ENCODE measurements around the gene POMZP3.
"Not testable (repeated sequence)": the region's sequence is repeated elsewhere in the genome, so short reads cannot be mapped to it uniquely, and the experiment has no call there.

The POMZP3 gene

DNA sequence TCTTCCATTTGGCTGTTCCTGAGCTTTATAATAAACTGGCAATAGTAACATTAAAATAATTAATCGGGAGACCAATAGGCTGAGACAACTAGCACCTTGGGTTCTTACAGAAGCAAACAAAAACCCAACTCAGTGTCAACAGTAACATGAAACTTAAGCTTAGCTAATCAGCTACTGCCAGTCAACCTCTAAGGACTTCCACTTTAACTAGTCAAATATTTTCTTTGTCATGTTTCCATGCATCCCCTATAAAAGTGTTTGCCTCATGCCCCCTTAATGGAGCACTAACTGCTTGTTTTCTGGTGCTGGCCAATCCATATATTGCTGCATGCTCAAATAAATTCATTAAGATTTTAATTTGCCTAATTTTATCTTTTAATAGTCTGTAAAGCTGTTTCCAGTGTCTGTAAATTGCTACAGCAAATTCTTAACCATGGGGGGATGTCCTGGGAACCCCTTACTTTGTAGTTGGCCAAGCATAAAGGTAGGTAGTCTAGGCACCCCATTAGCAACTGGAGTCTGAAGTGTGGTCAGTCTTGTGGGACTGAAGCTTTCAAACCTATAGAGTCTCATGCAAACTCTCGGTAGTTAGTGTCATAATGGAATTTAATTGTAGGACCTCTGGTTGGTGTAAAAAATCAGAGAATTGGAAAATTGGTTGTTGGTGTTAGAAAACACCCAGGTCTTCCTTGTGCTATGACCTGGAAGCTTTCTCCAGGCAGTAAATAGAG lies 40.3 kb downstream of the POMZP3 start:
- DNase-seq, result not testable (repeated sequence)

DNA sequence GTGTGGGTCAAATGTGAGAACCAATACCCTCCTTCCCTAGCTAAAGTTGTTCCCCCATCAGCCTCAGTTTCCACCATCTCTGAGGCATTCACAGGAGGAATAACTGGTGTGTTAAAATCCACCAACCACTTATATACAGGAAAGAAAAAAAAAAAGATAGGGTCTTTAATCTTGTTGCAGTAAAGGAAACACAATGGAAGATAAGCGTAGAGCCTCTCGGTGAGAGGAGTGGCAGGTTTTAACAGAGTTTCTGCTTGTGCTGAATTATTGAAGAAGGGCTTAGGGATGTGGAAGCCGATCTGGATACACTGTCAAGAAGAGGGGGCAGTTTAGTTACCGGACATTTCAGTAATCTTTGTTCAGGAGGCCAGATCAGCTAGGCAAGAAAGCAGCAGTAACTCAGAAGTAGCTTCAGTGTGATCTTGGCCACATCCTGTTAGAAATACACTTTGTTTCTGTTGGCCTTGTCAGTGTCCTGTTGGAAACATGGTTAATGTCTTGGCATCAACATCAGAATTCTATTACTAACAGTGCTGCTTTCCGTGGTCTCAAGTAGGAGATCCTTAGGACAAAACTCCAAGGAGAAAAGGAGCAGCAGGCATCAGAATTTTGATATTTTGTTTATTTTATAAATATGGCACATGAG lies 43.3 kb downstream of the POMZP3 start:
- not testable (repeated sequence) for DNase-seq

DNA sequence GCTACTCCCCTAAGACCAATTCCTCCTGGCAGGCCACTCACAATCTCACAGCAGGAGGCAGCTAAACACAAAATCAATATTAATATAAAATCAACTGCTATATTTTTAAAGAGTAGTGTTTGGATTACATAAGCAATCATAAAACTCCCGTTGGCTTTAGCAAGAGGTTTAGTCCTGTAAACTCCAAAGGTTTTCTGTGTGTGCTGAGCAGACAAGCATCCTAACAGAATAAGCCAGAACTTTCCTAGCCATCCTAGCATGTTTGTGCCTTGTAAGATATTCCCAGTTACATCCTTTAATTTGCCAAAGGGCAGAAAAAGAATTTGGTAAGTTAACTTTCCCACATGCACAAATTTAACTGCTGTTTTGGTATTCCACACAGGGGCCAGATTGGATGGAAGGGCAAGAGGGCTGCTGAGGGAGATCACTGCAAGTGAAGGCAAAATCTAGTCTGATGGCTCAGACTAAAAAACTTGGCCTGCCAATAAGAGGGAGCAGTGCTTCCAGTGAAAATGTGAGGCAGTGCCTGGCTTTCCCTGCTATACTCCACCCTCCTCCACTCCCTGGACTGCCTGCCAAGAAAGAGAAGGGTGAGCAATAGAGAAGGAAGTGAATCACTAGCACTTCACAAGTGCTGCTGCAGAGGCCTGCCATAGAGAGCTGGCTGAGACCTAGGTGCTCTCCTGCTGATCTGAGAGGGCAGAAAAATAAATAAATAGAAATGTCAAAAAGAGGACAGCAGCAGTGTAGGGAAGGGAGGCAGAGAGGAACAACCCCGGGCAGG lies 44.0 kb downstream of the POMZP3 start:
- peak; percentile 32 to 48 for DNase-seq

DNA sequence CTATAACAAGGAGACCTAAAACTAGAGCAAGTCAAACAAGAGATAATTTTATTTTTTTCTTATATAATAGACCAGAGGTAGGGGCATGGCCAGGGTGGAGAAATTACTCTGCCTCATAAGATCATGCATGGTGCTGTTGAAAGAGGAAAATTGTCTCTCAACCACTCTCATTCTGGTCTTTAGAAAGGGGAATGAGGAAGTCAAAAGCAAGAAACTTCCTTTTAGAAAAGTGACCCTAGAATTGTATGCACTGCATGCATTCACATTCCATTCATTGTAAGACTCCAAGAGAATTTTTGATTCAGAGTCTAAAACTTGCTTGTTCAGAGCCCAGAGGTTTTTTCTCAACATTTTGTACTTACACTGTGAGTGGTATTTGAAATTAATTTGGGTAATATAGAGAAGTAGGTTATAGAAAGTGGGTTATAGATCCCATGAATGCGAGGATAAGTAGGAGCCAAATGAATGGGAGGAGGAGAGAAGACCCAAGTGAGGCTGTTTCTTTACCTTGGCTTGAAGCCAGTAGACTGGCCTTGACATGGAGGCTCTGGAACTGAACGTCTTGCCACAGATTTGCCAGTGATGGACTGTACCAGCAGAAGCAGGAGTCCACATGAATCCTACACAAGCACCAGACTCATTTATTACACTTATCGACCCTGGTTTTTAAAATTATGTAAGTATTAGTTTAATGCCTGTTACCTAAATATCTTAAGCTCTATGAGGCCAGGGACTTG lies 51.0 kb downstream of the POMZP3 start:
- DNase-seq, result not testable (repeated sequence)

DNA sequence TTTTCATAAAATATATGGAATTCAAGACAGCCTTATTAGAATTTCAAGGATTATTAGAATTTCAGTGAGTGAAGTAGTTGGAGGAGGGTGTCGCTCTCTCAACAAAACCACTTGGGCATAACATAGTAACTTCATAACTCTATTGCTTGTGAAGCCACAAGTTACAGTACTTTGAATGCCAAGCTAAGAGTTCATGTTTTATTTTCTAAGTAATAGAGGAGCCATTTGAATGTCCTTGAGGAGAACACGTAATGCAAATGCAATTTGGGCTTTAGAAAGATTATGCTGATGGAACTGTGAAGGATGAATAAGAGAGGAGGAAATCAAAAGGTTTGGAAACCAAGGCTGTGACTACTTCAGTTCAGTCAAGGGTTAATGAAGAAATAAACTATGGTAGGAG lies 51.6 kb downstream of the POMZP3 start:
- not testable (repeated sequence) for DNase-seq

DNA sequence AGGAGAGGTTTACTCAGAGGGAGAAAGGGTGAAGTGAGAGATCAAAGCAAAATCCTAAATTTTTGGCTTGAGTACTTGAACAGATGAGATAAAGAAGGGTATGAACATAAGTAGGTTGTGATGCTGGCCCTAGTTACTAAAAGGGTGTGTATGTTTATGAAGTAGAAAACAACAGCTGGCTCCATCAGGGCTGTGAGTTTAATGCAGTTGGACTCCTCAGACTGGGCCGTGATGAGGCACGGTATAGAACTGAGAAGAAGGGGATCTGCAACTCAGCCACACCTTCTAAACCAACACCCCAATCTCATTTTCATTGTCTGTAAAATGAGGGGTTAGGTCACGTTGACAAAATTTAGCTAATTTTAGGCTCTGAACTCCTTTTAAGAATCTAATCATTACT lies 54.8 kb downstream of the POMZP3 start:
- not testable (repeated sequence) for DNase-seq

DNA sequence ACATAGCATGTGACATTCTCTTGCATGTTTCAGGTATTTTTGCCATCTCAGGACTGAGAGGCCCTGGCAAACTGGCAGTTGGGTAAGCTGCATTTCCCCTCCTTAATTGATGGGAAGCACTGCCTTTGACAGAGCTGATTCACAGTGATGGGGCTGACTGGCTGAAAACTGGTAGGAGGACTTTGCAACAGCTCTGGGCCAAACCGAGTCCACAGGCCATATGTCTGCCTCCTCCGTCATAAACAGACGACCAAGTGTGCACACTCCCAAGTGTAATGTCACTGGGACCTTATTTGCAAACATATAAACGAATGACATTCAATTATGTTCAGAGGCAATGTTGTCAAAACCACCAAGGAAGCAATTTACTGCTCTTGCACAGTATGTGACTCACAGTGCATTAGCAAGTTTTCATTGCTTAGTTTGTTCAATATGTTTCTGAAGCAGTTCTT lies 56.7 kb downstream of the POMZP3 start:
- peak in 1 of 2 donors; percentile 59 for DNase-seq

DNA sequence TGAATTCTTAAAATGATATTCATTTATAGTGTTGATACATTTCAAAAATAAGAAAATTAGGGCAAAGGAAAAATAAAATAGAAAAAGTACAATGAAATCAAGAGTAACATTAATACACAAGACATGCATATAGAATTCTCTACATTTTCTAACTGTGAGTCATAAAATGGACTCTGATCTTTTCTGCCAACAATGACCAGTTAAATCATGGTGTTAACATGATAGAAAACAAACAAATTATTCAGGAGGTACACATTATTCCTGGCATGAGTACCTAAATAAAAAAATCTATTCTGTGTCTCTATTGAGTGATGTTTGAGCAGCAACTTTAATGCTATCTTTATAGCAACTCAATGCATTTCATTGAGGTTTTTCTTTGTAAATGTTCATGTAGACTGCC lies 58.3 kb downstream of the POMZP3 start:
- not testable (repeated sequence) for DNase-seq

DNA sequence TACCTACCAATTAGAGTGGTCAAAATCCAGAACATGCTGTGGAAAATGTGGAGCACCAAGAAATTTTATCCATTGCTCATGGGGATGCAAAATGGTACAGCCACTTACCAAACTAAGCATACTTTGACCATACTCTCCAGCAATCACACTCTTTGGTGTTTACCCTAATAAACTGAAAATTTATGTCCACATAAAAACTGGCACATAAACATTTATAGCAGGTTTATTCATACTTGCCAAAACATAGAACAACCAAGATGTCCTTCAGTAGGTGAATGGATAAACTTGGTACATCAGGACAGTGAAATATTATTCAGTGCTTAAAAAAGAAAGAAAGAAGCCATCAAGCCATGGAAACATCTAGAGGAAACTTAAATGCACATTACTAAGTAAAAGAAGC lies 59.3 kb downstream of the POMZP3 start:
- DNase-seq, result not testable (repeated sequence)

DNA sequence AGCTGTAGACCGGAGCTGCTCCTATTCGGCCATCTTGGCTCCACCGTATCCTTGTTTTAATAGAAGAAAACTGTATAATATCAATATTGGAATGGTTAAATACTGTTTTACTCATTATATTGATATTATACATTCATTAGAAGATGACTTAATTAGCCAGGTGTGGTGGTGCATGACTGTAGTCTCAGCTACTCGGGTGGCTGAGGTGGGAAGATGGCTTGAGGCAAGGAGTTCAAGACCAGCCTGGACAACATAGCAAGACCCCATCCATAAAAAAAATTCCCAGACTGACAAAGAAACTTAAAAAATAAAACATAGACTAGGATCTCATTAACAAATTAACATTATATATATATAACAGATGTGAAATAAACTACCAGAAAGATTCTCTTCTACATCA lies 59.8 kb downstream of the POMZP3 start:
- DNase-seq, result not testable (repeated sequence)

DNA sequence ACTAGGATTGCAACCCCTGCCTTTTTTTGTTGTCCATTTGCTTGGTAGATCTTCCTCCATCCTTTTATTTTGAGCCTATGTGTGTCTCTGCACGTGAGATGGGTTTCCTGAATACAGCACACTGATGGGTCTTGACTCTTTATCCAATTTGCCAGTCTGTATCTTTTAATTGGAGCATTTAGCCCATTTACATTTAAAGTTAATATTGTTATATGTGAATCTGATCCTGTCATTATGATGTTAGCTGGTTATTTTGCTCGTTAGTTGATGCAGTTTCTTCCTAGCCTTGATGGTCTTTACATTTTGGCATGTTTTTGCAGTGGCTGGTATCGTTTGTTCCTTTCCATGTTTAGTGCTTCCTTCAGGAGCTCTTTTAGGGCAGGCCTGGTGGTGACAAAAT lies 62.1 kb downstream of the POMZP3 start:
- DNase-seq, result not testable (repeated sequence)

DNA sequence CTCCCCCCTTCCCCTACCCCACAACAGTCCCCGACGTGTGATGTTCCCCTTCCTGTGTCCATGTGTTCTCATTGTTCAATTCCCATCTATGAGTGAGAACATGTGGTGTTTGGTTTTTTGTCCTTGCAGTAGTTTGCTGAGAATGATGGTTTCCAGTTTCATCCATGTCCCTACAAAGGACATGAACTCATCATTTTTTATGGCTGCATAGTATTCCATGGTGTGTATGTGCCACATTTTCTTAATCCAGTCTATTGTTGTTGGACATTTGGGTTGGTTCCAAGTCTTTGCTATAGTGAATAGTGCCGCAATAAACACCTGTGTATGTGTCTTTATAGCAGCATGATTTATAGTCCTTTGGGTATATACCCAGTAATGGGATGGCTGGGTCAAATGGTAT lies 65.7 kb downstream of the POMZP3 start:
- not testable (repeated sequence) for DNase-seq

DNA sequence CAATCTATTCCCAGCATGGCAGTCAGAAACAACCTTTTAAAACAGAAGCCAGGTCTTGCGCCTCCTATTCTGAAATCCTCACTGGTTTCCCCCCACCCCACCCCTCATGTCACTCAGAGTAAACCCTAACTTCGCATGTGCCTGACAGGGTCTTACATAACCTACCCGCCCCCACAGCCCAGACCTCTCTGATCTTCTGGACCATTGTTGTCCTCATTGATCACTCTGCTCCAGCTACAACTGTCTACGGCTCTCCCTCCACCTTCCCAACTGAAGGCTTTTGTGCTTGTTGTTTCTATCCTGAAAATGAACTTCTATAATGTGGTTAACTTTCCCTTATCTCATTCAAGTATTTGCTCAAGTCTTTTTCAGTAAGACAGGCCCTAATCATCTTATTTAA lies 66.9 kb downstream of the POMZP3 start:
- not testable (repeated sequence) for DNase-seq
